ENCODE measurements around the gene ARHGAP6.

ARHGAP6 gene

DNA sequence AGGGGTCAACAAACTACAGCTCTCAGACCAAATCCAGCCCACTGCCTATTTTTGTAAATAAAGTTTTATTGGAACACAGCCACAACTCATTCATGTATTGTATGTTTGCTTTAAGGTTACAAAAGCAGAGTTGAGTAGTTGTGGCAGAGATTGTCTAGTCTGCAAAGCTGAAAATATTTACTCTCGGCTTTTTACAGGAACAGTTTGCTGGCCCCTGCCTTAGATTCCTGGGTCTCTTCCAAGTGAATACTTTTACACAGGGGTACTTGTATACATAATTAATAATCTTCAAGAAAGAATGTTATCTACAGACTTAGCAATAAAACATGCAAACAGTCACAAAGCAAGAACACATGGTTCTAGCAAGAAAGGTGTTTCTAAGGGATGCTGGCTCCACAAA is 218.3 kb downstream of the ARHGAP6 start:
- no peak for DNase-seq (ENCODE audit: low read depth, low spot score)
- TF ChIP-seq, protein P1, sequence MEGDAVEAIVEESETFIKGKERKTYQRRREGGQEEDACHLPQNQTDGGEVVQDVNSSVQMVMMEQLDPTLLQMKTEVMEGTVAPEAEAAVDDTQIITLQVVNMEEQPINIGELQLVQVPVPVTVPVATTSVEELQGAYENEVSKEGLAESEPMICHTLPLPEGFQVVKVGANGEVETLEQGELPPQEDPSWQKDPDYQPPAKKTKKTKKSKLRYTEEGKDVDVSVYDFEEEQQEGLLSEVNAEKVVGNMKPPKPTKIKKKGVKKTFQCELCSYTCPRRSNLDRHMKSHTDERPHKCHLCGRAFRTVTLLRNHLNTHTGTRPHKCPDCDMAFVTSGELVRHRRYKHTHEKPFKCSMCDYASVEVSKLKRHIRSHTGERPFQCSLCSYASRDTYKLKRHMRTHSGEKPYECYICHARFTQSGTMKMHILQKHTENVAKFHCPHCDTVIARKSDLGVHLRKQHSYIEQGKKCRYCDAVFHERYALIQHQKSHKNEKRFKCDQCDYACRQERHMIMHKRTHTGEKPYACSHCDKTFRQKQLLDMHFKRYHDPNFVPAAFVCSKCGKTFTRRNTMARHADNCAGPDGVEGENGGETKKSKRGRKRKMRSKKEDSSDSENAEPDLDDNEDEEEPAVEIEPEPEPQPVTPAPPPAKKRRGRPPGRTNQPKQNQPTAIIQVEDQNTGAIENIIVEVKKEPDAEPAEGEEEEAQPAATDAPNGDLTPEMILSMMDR (IDR thresholded peaks at IDR 0.05; ENCODE audit: insufficient read depth, low read length, missing control alignments), result no peak
- ChIA-PET CTCF (no interaction called here), POLR2A (no interaction called here)
- H3K4me3 ChIP-seq (ENCODE audit: low read depth, low read length), result no peak overlapping the region

DNA sequence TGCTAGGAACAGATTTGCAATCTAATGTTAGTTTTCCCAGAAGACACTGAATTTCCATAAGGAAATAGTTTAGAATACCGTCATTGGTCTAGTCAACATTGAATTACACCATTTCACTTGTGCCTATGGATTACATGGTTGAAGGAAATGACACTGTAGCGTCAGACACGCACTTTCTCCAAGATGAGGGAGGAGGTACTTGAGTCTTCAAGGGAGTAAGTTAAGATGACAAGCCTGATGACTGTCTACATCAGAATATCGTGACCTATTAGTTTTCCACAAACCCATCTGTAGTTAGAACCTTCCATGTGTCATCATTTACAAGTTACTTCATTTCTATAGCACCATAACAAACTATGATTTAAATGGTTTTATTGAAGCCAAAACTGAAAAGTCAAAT is 218.8 kb downstream of the ARHGAP6 start:
- POLR2A ChIA-PET, result no interaction called here
- DNase-seq (ENCODE audit: low read depth, low spot score), result no peak
- CTCF ChIA-PET, result no interaction called here
- TF ChIP-seq, protein P1 (IDR thresholded peaks at IDR 0.05; ENCODE audit: insufficient read depth, low read length, missing control alignments), result no peak
- H3K4me3 ChIP-seq (ENCODE audit: low read depth, low read length), result no peak overlapping the region

DNA sequence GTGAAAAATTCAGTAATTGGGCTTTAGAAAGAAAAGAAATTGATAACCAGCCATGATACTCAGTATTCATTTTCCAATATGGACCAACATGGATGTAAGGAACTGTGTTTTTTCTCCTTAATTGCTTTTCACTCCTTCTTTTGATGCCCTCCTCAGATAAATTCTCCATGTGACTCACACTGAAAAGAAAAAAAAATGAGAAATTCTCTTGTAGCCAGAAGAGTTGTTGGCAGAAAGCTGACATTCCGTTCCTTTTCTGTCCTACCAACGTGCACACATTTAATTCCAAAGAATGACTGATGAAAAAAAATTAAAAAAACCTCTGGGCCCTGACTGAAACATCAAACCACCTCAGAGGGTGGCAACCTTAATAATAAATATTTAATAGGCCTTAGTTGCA is 219.4 kb downstream of the ARHGAP6 start:
- TF ChIP-seq, protein P1 (IDR thresholded peaks at IDR 0.05; ENCODE audit: insufficient read depth, low read length, missing control alignments), result no peak
- ChIA-PET CTCF (no interaction called here), POLR2A (no interaction called here)
- no peak for DNase-seq (ENCODE audit: low read depth, low spot score)
- no peak overlapping the region for H3K4me3 ChIP-seq (ENCODE audit: low read depth, low read length)

DNA sequence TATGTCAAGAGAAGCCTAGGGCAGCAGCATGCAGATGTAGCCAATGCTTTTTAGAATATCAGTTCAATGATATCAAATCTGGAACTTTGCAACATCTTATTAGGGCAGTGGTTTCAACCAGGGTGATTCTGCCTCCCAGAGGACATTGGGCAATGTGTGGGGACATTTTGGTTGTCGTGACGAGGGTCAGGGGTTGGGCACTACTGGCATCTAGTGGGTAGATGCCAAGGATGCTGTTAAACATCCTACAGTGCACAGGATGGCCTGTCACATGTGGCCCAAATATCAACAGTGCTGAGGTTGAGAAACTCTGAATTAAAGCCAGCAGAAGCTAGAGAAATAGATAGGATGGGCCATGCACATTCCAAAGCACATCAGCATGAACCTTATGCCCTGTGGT is 220.2 kb downstream of the ARHGAP6 start:
- TF ChIP-seq, protein P1 (IDR thresholded peaks at IDR 0.05; ENCODE audit: insufficient read depth, low read length, missing control alignments), result no peak
- no peak for DNase-seq (ENCODE audit: low read depth, low spot score)
- H3K4me3 ChIP-seq (ENCODE audit: low read depth, low read length), result no peak overlapping the region
- CTCF ChIA-PET, result no interaction called here
- POLR2A ChIA-PET, result no interaction called here

DNA sequence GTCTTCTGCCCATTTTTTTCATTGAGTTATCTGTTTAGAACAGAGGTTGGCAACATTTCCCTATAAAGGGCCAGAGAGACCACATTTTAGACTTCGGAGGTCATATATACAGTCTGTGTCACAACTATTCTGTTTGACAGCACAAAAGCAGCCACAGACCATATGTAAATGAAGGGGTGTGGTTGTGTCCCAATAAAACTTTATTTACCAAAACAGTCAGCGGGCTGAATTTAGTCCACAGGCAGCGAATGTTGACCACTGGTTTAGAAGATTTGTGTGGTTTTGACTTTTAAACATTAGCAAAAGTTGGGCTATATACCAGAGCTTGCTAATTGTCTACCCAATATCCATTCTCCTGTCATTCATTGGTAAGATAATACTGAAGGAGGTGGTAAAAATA is 221.7 kb downstream of the ARHGAP6 start:
- DNase-seq (ENCODE audit: low read depth, low spot score), result no peak
- TF ChIP-seq, protein P1 (IDR thresholded peaks at IDR 0.05; ENCODE audit: insufficient read depth, low read length, missing control alignments), result no peak
- H3K4me3 ChIP-seq (ENCODE audit: low read depth, low read length), result no peak overlapping the region
- ChIA-PET POLR2A (no interaction called here), CTCF (no interaction called here)

DNA sequence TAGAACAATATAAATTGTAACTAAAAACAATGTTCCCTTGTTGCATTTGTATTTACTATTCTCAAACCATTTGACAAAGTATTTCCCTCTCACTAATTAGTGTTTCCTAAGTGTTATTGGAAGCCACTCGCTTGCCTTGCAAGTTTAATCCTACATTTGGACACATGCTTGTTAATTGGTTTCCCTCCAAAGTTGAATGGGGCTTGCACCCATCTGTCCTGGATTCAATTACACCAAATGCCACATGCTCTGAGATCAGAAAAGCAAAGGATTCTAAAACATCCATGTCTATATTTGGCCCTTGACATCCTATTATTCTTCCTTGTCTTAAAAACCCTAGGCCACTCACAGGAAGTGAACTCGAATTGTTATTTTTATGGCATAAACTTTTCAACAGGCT is 225.9 kb downstream of the ARHGAP6 start:
- ChIA-PET CTCF (no interaction called here), POLR2A (no interaction called here)
- DNase-seq (ENCODE audit: low read depth, low spot score), result no peak
- TF ChIP-seq, protein P1 (IDR thresholded peaks at IDR 0.05; ENCODE audit: insufficient read depth, low read length, missing control alignments), result no peak
- no peak overlapping the region for H3K4me3 ChIP-seq (ENCODE audit: low read depth, low read length)
